Fibroblast of lung (primary cell): ENCODE data around the gene TBL1Y.
"Not testable (repeated sequence)": the region's sequence is repeated elsewhere in the genome, so short reads cannot be mapped to it uniquely, and the experiment has no call there.

Experiments
- CTCF ChIP-seq, 2 donors: IDR thresholded peaks in 1 of 2; conservative IDR thresholded peaks in 1 of 2; 1 replicate in 1 of 2; 2 replicates in 1 of 2; pipeline ENCODE4 v1.5.1; 2011 to 2012; ENCODE audit warnings: low read length in 2 of 2, control low read depth in 1 of 2, inconsistent platforms in 1 of 2, low read depth in 1 of 2, mild to moderate bottlenecking in 1 of 2
- EZH2 ChIP-seq: IDR thresholded peaks from 2 replicates; pipeline ENCODE4 v1.5.1; 2012; ENCODE audit warnings: low read length, control low read depth, mild to moderate bottlenecking; ENCODE audit errors: missing control alignments

- not testable (repeated sequence) for TF ChIP-seq EZH2; CTCF (conservative IDR thresholded peaks at IDR 0.05 in 1 of 2, IDR thresholded peaks at IDR 0.05 in 1 of 2; ENCODE audit: low read depth in 1 of 2, low read length in 2 of 2)
Measured at GRCh38 chrY:7052461-7052860, 142.0 kb downstream of the TBL1Y start.
